ENCODE measurements around the gene FBXL15.

- TF ChIP-seq SLC30A9 (CRISPR knock-in tag; IDR thresholded peaks at IDR 0.05) (no peak), EP400 (IDR thresholded peaks at IDR 0.05) (no peak), KDM1A (IDR thresholded peaks at IDR 0.05) (no peak), YY1 (IDR thresholded peaks at IDR 0.05; ENCODE audit: borderline replicate concordance in 1 of 3, control insufficient read depth in 1 of 3, extremely low read depth in 1 of 3, insufficient read depth in 3 of 3, insufficient read length in 1 of 3, insufficient replicate concordance in 2 of 3, low read depth in 1 of 3, low read length in 2 of 3) (no peak), MIER1 (IDR thresholded peaks at IDR 0.05; ENCODE audit: low read depth) (no peak), ARID4B (CRISPR knock-in tag; IDR thresholded peaks at IDR 0.05) (no peak), ZNF76 (CRISPR knock-in tag; IDR thresholded peaks at IDR 0.05; ENCODE audit: borderline replicate concordance) (no peak)
- TF ChIP-seq, protein P1, sequence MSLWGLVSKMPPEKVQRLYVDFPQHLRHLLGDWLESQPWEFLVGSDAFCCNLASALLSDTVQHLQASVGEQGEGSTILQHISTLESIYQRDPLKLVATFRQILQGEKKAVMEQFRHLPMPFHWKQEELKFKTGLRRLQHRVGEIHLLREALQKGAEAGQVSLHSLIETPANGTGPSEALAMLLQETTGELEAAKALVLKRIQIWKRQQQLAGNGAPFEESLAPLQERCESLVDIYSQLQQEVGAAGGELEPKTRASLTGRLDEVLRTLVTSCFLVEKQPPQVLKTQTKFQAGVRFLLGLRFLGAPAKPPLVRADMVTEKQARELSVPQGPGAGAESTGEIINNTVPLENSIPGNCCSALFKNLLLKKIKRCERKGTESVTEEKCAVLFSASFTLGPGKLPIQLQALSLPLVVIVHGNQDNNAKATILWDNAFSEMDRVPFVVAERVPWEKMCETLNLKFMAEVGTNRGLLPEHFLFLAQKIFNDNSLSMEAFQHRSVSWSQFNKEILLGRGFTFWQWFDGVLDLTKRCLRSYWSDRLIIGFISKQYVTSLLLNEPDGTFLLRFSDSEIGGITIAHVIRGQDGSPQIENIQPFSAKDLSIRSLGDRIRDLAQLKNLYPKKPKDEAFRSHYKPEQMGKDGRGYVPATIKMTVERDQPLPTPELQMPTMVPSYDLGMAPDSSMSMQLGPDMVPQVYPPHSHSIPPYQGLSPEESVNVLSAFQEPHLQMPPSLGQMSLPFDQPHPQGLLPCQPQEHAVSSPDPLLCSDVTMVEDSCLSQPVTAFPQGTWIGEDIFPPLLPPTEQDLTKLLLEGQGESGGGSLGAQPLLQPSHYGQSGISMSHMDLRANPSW (CRISPR knock-in tag; IDR thresholded peaks at IDR 0.05) = no peak
- TF ChIP-seq, protein P2, sequence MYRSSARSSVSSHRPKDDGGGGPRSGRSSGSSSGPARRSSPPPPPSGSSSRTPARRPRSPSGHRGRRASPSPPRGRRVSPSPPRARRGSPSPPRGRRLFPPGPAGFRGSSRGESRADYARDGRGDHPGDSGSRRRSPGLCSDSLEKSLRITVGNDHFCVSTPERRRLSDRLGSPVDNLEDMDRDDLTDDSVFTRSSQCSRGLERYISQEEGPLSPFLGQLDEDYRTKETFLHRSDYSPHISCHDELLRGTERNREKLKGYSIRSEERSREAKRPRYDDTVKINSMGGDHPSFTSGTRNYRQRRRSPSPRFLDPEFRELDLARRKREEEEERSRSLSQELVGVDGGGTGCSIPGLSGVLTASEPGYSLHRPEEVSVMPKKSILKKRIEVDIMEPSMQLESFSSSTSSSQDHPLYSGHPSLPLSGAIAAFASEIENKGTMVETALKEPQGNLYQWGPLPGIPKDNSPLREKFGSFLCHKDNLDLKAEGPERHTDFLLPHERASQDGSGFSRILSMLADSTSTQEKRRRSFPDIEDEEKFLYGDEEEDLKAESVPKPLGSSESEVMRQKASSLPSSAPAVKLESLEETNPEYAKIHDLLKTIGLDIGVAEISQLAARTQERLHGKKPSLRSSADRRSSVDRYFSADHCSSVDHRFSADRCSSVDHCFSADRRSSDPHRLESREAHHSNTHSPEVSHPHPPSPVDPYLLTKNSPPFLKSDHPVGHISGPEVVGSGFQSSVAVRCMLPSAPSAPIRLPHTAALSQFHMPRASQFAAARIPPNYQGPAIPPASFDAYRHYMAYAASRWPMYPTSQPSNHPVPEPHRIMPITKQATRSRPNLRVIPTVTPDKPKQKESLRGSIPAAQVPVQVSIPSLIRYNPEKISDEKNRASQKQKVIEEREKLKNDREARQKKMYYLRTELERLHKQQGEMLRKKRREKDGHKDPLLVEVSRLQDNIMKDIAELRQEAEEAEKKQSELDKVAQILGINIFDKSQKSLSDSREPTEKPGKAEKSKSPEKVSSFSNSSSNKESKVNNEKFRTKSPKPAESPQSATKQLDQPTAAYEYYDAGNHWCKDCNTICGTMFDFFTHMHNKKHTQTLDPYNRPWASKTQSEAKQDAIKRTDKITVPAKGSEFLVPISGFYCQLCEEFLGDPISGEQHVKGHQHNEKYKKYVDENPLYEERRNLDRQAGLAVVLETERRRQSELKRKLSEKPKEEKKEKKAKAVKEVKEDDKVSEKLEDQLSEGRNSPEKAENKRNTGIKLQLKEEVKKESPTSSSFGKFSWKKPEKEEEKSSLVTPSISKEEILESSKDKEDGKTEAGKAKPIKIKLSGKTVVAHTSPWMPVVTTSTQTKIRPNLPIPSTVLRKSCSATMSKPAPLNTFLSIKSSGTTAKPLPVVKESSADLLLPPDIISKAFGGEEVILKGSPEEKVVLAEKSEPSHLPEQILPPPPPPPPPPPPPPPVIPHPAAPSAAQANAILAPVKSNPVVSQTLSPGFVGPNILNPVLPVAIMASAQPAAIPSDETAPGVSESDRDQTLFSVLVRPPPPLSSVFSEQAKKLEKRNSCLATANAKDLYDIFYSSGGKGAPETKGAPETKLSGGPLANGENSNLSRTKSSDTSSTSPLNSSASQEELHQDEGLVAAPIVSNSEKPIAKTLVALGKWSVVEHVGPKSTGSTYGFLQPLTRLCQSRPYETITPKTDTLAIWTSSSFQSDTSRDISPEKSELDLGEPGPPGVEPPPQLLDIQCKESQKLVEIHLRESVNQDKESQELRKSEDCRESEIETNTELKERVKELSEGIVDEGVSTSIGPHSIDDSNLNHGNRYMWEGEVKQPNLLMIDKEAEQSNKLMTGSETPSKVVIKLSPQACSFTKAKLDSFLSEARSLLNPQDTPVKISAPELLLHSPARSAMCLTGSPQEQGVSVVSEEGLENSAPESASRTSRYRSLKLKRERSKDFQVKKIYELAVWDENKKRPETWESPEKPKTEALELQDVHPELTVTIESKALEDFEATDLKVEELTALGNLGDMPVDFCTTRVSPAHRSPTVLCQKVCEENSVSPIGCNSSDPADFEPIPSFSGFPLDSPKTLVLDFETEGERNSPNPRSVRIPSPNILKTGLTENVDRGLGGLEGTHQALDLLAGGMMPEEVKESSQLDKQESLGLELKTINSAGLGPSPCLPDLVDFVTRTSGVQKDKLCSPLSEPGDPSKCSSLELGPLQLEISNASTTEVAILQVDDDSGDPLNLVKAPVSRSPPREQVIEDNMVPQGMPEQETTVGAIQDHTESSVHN (IDR thresholded peaks at IDR 0.05; ENCODE audit: borderline replicate concordance in 1 of 2, low read depth in 1 of 2) = no peak
- TF ChIP-seq, protein P3, sequence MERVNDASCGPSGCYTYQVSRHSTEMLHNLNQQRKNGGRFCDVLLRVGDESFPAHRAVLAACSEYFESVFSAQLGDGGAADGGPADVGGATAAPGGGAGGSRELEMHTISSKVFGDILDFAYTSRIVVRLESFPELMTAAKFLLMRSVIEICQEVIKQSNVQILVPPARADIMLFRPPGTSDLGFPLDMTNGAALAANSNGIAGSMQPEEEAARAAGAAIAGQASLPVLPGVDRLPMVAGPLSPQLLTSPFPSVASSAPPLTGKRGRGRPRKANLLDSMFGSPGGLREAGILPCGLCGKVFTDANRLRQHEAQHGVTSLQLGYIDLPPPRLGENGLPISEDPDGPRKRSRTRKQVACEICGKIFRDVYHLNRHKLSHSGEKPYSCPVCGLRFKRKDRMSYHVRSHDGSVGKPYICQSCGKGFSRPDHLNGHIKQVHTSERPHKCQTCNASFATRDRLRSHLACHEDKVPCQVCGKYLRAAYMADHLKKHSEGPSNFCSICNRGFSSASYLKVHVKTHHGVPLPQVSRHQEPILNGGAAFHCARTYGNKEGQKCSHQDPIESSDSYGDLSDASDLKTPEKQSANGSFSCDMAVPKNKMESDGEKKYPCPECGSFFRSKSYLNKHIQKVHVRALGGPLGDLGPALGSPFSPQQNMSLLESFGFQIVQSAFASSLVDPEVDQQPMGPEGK (CRISPR knock-in tag; IDR thresholded peaks at IDR 0.05; ENCODE audit: borderline replicate concordance) = no peak
- TF ChIP-seq, protein P4, sequence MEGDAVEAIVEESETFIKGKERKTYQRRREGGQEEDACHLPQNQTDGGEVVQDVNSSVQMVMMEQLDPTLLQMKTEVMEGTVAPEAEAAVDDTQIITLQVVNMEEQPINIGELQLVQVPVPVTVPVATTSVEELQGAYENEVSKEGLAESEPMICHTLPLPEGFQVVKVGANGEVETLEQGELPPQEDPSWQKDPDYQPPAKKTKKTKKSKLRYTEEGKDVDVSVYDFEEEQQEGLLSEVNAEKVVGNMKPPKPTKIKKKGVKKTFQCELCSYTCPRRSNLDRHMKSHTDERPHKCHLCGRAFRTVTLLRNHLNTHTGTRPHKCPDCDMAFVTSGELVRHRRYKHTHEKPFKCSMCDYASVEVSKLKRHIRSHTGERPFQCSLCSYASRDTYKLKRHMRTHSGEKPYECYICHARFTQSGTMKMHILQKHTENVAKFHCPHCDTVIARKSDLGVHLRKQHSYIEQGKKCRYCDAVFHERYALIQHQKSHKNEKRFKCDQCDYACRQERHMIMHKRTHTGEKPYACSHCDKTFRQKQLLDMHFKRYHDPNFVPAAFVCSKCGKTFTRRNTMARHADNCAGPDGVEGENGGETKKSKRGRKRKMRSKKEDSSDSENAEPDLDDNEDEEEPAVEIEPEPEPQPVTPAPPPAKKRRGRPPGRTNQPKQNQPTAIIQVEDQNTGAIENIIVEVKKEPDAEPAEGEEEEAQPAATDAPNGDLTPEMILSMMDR (IDR thresholded peaks at IDR 0.05 in 2 of 3, conservative IDR thresholded peaks at IDR 0.05 in 1 of 3; ENCODE audit: insufficient read depth in 2 of 3, low read depth in 1 of 3, low read length in 3 of 3) = no peak
Measured at GRCh38 chr10:102375867-102376266, 44.8 kb upstream of the FBXL15 start.
